Testis (tissue), 3 donors: ENCODE measurements around the gene FERMT3. TPM values are rescaled to one million over a fixed set of nuclear protein-coding genes. Genes with fewer than 3 reads are reported as not detected.

Experiments
- DNase-seq: peaks from one replicate; pipeline ENCODE4 v3.0.0-alpha.2; 2019
- H3K27ac ChIP-seq, 2 donors: fragments of 200-600 bp; sonication (generic); one replicate each; pipeline ENCODE4 v1.5.1; 2019
- H3K27me3 ChIP-seq: fragments of 200-600 bp; sonication (generic); one replicate; pipeline ENCODE4 v1.5.1; 2019
- H3K36me3 ChIP-seq: fragments of 200-600 bp; sonication (generic); one replicate; pipeline ENCODE4 v1.5.1; 2017; ENCODE audit warnings: low read depth; ENCODE audit errors: missing control alignments
- H3K4me1 ChIP-seq: fragments of 200-600 bp; sonication (generic); one replicate; pipeline ENCODE4 v1.5.1; 2019
- H3K4me3 ChIP-seq, 2 donors: fragments of 200-600 bp; sonication (generic); one replicate each; pipeline ENCODE4 v1.5.1; 2017 to 2019
- H3K9me3 ChIP-seq: fragments of 200-600 bp; sonication (generic); one replicate; pipeline ENCODE4 v1.5.1; 2017
- POLR2A ChIP-seq: fragments of 450-650 bp; IDR thresholded peaks from one replicate; pipeline ENCODE4 v1.6.1; 2017; ENCODE audit warnings: antibody characterized with exemption, mild to moderate bottlenecking, moderate library complexity
- WGBS, 2 donors: methylation state at CpG; one replicate each; pipeline ENCODE4 v1.1.5; 2018; 5-methylcytosine and 5-hydroxymethylcytosine counted together
- intact Hi-C: fragments of 100-400 bp; cut with DNase I; formaldehyde crosslinking; loops from one replicate; pipeline ENCODE4 v1.15.1; 2023; ENCODE audit warnings: low total_unique reads
- polyA plus RNA-seq: library from polyadenylated mRNA; stranded (reverse); fragments of 350-450 nt; fragmentation: Illumina TruSeq; extraction: RNeasy Lipid Tissue Mini Kit (QIAGEN cat#74804); gene quantifications from one replicate; pipeline ENCODE4 v1.2.3, GENCODE V29; 2014; ENCODE audit warnings: low read depth, low replicate concordance; ENCODE audit not compliant: insufficient read depth
- total RNA-seq, 2 donors: library from RNA; depleted of rRNA; stranded (reverse); fragments of >200 nt; gene quantifications; one replicate each; pipeline ENCODE4 v1.2.3, GENCODE V29; 2016
- TF ChIP-seq, protein P1 (sequence below), 3 experiments: fragments of 450-650 bp in 2 of 3; fragments of 200-600 bp in 1 of 3; sonication (generic) in 1 of 3; IDR thresholded peaks; one replicate each; pipeline ENCODE4 v1.5.1; 2016 to 2019; ENCODE audit warnings: antibody characterized with exemption in 3 of 3, mild to moderate bottlenecking in 2 of 3, moderate library complexity in 1 of 3

Gene FERMT3
- total and polyA plus RNA-seq, 3 donors from 2014 or later = 7.2 to 10.9 (median 8.2) TPM

DNA sequence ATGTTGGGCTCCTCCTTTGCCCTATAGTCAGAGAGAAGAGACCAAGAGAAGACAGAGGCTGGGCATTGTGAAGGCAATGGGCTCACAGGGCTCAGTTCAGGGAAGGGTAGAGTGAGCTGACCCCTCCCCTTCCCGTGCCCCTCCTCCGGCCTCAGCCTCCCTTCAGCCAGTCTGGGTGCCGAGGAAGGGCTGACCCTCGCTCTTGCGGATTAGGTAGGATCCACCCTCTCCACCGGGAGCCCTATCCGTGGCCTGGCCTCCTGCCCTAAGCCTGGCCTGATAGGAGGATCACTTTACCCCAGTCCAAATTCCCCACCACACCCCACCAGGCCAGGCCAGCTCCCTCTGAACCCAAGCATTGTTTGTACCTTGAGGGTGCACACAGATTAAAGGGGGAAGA lies 42.1 kb downstream of the FERMT3 start:
- H3K36me3 ChIP-seq = no peaks in the 10 kb centered on the region
- H3K4me3 ChIP-seq = no peak overlapping the region
- no peaks in the 10 kb centered on the region for H3K27me3 ChIP-seq
- intact Hi-C loops = no loop called here
- WGBS, 2 donors = 40 to 75% methylated on average over 2 to 7 of the region's 7 CpGs
- DNase-seq = no peak
- no peak overlapping the region for H3K27ac ChIP-seq
- no peaks in the 10 kb centered on the region for H3K9me3 ChIP-seq
- TF ChIP-seq POLR2A = no peak
- TF ChIP-seq, protein P1, sequence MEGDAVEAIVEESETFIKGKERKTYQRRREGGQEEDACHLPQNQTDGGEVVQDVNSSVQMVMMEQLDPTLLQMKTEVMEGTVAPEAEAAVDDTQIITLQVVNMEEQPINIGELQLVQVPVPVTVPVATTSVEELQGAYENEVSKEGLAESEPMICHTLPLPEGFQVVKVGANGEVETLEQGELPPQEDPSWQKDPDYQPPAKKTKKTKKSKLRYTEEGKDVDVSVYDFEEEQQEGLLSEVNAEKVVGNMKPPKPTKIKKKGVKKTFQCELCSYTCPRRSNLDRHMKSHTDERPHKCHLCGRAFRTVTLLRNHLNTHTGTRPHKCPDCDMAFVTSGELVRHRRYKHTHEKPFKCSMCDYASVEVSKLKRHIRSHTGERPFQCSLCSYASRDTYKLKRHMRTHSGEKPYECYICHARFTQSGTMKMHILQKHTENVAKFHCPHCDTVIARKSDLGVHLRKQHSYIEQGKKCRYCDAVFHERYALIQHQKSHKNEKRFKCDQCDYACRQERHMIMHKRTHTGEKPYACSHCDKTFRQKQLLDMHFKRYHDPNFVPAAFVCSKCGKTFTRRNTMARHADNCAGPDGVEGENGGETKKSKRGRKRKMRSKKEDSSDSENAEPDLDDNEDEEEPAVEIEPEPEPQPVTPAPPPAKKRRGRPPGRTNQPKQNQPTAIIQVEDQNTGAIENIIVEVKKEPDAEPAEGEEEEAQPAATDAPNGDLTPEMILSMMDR (IDR thresholded peaks at IDR 0.05) = no peak
- H3K4me1 ChIP-seq = peaks cover 44% of the 10 kb centered on the region

- Histone ChIP-seq H3K4me3 (no peak overlapping the region), H3K36me3 (no peaks in the 10 kb centered on the region), H3K27me3 (no peaks in the 10 kb centered on the region), H3K4me1 (peaks cover 44% of the 10 kb centered on the region), H3K9me3 (no peaks in the 10 kb centered on the region), H3K27ac (no peak overlapping the region)
- intact Hi-C loops = no loop called here
- WGBS, 2 donors = 94 to 96% methylated on average over 4 of the region's 4 CpGs
- DNase-seq = no peak
- TF ChIP-seq POLR2A = no peak
- TF ChIP-seq, protein P1 (IDR thresholded peaks at IDR 0.05) = no peak
These were observed 42.5 kb downstream of the FERMT3 start for GRCh38 chr11:64249038-64249437.

DNA sequence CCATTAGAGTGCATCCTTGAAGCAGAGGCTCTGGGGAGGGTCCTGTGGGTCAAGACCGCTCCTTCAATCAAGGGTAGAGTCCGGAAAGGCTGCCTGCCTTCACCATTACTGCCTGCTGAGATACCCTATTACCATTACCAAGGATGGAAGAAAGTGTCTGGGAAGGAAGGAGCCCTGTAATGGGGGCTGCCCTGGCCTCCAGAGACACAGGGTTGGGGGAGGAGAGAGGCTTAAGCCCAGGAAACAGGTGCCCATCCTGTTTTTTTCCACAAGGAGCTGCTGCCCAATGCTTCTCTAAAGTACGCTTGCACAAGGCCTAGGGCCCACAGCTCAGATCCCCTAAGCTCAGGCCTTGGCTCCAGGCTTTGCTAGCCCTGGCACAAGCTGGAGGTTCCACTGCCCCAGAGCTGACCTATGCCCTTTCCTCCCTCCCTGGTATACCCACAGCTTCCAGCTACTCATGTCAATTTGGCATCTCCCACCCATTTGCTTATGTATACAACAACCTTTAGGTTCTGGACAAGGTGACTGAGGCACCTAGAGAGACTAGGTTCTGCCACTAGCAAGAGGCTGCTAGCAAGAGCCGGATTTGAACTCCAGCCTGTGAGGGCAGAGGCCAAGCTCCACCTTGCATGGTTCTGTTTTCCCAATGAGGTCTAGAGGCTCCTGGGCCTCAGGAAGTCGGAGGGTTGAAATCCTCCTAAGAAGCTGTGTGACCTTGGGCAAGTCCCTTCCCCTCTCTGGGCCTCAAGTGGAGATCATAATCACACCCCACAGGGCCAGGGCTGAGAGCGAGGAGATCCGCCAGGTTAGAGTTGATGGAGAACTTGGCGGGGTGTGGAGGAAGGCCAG lies 43.3 kb downstream of the FERMT3 start:
- Histone ChIP-seq H3K4me1 (peaks cover 42% of the 10 kb centered on the region), H3K27ac (no peak overlapping the region), H3K9me3 (no peaks in the 10 kb centered on the region), H3K4me3 (no peak overlapping the region), H3K36me3 (no peaks in the 10 kb centered on the region), H3K27me3 (no peaks in the 10 kb centered on the region)
- no peak for DNase-seq
- WGBS, 2 donors = 76 to 88% methylated on average over 5 to 8 of the region's 8 CpGs
- TF ChIP-seq, protein P1 (IDR thresholded peaks at IDR 0.05) = no peak
- TF ChIP-seq POLR2A = no peak
- intact Hi-C loops = no loop called here

- intact Hi-C loops = no loop called here
- Histone ChIP-seq H3K4me1 (peaks cover 35% of the 10 kb centered on the region), H3K27ac (peak overlapping the region in 1 of 2 donors; percentile 11), H3K9me3 (no peaks in the 10 kb centered on the region), H3K36me3 (no peaks in the 10 kb centered on the region), H3K27me3 (no peaks in the 10 kb centered on the region), H3K4me3 (peak overlapping the region in 1 of 2 donors; percentile 61)
- DNase-seq = no peak
- TF ChIP-seq, protein P1 (IDR thresholded peaks at IDR 0.05) = no peak
- 21% methylated on average over 13 of the region's 13 CpGs; no CpG with 5 or more reads in 1 of the 2 donors for WGBS, 2 donors
These were observed 44.0 kb downstream of the FERMT3 start for GRCh38 chr11:64250415-64251015.
